Measurements from ENCODE around the gene STX5. TPM values are rescaled to one million over a fixed set of nuclear protein-coding genes. Genes with fewer than 3 reads are reported as not detected.
"Not testable (repeated sequence)": the region's sequence is repeated elsewhere in the genome, so short reads cannot be mapped to it uniquely, and the experiment has no call there.

STX5 gene
- total RNA-seq, 1 donor from 2014 or later: 30.2 TPM

- Histone ChIP-seq H3K4me3 (peak overlapping the region; percentile 90), H3K27ac (peak overlapping the region; percentile 99), H3F3A (ENCODE audit: low read depth) (peaks cover 51% of the 10 kb centered on the region), H4K20me1 (ENCODE audit: low read depth) (no peaks in the 10 kb centered on the region), H2AFZ (replicated peaks) (peak overlapping the region; percentile 12), H3K4me2 (peak overlapping the region; percentile 89), H3K9me3 (ENCODE audit: low read depth) (no peaks in the 10 kb centered on the region), H3K27me3 (no peaks in the 10 kb centered on the region), H3K9ac (peak overlapping the region; percentile 70), H3K36me3 (no peaks in the 10 kb centered on the region), H3K79me2 (ENCODE audit: low read depth) (peaks cover 21% of the 10 kb centered on the region), H3K4me1 (peaks cover 6% of the 10 kb centered on the region)
- Mint-ChIP-seq H3K4me3 (no peak overlapping the region), H3K27me3 (ENCODE audit: insufficient read depth, low read depth) (peaks cover 6% of the 10 kb centered on the region), H3K27ac (no peak overlapping the region), H3K36me3 (peaks cover 6% of the 10 kb centered on the region), H3K9me3 (peaks cover 3% of the 10 kb centered on the region), H3K4me1 (peaks cover 29% of the 10 kb centered on the region)
- no peak for DNase-seq (ENCODE audit: low spot score)
- no peak for TF ChIP-seq EZH2 (IDR thresholded peaks at IDR 0.05)
- TF ChIP-seq CTCF (IDR thresholded peaks at IDR 0.05): no peak
- TF ChIP-seq EZH2phosphoT487 (IDR thresholded peaks at IDR 0.05): no peak
Measured at GRCh38 chr11:62842171-62842741, 10.4 kb upstream of the STX5 start.

- Histone ChIP-seq H3K4me2 (peak overlapping the region; percentile 89), H3K27me3 (no peaks in the 10 kb centered on the region), H3K79me2 (ENCODE audit: low read depth) (peaks cover 28% of the 10 kb centered on the region), H3F3A (ENCODE audit: low read depth) (peaks cover 51% of the 10 kb centered on the region), H3K27ac (peak overlapping the region; percentile 99), H2AFZ (replicated peaks) (peak overlapping the region; percentile 12), H3K4me1 (peaks cover 6% of the 10 kb centered on the region), H4K20me1 (ENCODE audit: low read depth) (no peaks in the 10 kb centered on the region), H3K9ac (peak overlapping the region; percentile 70), H3K36me3 (no peaks in the 10 kb centered on the region), H3K4me3 (peak overlapping the region; percentile 90), H3K9me3 (ENCODE audit: low read depth) (no peaks in the 10 kb centered on the region)
- TF ChIP-seq EZH2 (IDR thresholded peaks at IDR 0.05): no peak
- no peak for TF ChIP-seq CTCF (IDR thresholded peaks at IDR 0.05)
- TF ChIP-seq EZH2phosphoT487 (IDR thresholded peaks at IDR 0.05): no peak
- no peak overlapping the region for H3K4me3 Mint-ChIP-seq
- DNase-seq (ENCODE audit: low spot score): peak; percentile 93
- peaks cover 3% of the 10 kb centered on the region for H3K36me3 Mint-ChIP-seq
- no peak overlapping the region for H3K27ac Mint-ChIP-seq
- H3K4me1 Mint-ChIP-seq: peaks cover 29% of the 10 kb centered on the region
- no peaks in the 10 kb centered on the region for H3K9me3 Mint-ChIP-seq
- H3K27me3 Mint-ChIP-seq (ENCODE audit: insufficient read depth, low read depth): peaks cover 6% of the 10 kb centered on the region
Measured at GRCh38 chr11:62841361-62842170, 9.7 kb upstream of the STX5 start.

- H3K36me3 Mint-ChIP-seq; H3K9me3 Mint-ChIP-seq; H2AFZ ChIP-seq (replicated peaks); H3K27me3 Mint-ChIP-seq (ENCODE audit: insufficient read depth, low read depth); H3K9me3 ChIP-seq (ENCODE audit: low read depth); H3K4me3 Mint-ChIP-seq; H3K4me1 ChIP-seq; H3K36me3 ChIP-seq; H4K20me1 ChIP-seq (ENCODE audit: low read depth); H3K27me3 ChIP-seq: not testable (repeated sequence)
- Histone ChIP-seq H3K79me2 (ENCODE audit: low read depth) (peaks cover 35% of the 10 kb centered on the region), H3K4me3 (peak overlapping the region; percentile 90), H3K9ac (peak overlapping the region; percentile 10), H3F3A (ENCODE audit: low read depth) (peaks cover 51% of the 10 kb centered on the region), H3K4me2 (peak overlapping the region; percentile 89), H3K27ac (peak overlapping the region; percentile 99)
- Mint-ChIP-seq H3K27ac (peak overlapping the region; percentile 78), H3K4me1 (peaks cover 29% of the 10 kb centered on the region)
- DNase-seq (ENCODE audit: low spot score): peak; percentile 90
Measured at GRCh38 chr11:62840721-62841360, 9.0 kb upstream of the STX5 start.
